HFFc6 (cell line): ENCODE measurements around the gene NEB. TPM values are rescaled to one million over a fixed set of nuclear protein-coding genes. Genes with fewer than 3 reads are reported as not detected.

Experiments
- DNase-seq: peaks from one replicate; pipeline ENCODE4 v3.0.0-alpha.2; 2018
- H3K27ac Mint-ChIP-seq: 2 replicates; pipeline ENCODE4 v1.8.0; 2020; ENCODE audit warnings: mild to moderate bottlenecking, mixed read lengths
- H3K27me3 Mint-ChIP-seq: 2 replicates; pipeline ENCODE4 v1.8.0; 2021; ENCODE audit warnings: mild to moderate bottlenecking, moderate library complexity, mixed read lengths; ENCODE audit not compliant: insufficient read depth
- H3K36me3 Mint-ChIP-seq: 2 replicates; pipeline ENCODE4 v1.8.0; 2021; ENCODE audit warnings: low read depth, mixed read lengths
- H3K4me1 Mint-ChIP-seq: 2 replicates; pipeline ENCODE4 v1.8.0; 2020; ENCODE audit warnings: low read depth, mixed read lengths
- H3K4me3 Mint-ChIP-seq: 2 replicates; pipeline ENCODE4 v1.8.0; 2020; ENCODE audit warnings: mild to moderate bottlenecking, moderate library complexity, mixed read lengths
- H3K9me3 Mint-ChIP-seq: 2 replicates; pipeline ENCODE4 v1.8.0; 2020; ENCODE audit warnings: mild to moderate bottlenecking, mixed read lengths
- CTCF ChIP-seq: fragments of 200-600 bp; sonication (generic); IDR thresholded peaks from 2 replicates; pipeline ENCODE4 v1.5.0; 2021; ENCODE audit warnings: antibody characterized with exemption, mild to moderate bottlenecking
- total RNA-seq, 6 experiments: library from RNA; stranded (reverse); fragmentation: NEBNext Ultra II Directional; extraction: Animal tissue kit (Norgen Biotek cat#: 25700); gene quantifications; 2 replicates in 1 of 6; 3 replicates in 5 of 6; pipeline ENCODE4 v1.2.3, GENCODE V29; 2021

The NEB gene
- total RNA-seq, 6 experiments from 2014 or later = under 0.01 TPM; not detected in 5

DNA sequence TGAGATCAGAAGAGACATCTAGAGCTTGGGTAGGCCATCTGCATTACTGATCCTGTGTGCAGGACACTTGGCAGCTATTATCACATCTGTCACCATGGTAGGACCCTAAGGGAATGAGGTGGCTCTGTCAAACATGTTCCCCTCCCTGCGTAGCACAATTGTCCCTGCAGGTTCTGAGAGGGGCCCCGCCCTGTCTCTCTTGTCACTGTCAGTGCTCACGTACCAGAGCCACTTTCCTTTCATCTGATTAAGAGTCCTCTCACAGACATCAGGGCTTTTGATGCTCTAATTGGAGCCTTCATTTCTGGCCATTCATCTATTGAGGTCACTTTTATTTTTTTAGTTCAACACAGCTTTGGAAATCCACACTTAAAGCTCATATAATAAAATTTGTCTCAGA is 38.5 kb downstream of the NEB start:
- Mint-ChIP-seq H3K9me3 (no peaks in the 10 kb centered on the region), H3K27ac (no peak overlapping the region), H3K4me1 (no peaks in the 10 kb centered on the region), H3K27me3 (peaks cover 8% of the 10 kb centered on the region), H3K4me3 (no peak overlapping the region), H3K36me3 (no peaks in the 10 kb centered on the region)
- no peak for TF ChIP-seq CTCF
- no peak for DNase-seq

DNA sequence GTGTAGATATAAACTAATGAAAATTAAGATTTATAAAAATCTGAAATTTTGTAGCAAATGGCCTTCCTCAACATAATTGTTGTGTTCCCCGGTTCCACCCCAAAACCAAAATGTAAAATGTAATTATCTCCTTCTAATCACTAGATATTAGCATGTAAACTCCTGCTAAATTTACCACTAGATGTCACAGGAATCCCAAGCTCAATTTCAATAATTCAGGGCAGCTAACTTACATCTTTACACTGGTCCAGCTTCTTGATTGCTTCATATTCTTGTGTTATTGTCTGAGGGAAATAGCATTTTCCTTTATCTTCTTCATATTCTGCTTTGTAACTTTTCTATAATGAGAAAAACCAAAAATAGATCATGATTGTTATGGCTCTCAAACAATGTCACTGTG is 42.6 kb downstream of the NEB start:
- TF ChIP-seq CTCF = no peak
- Mint-ChIP-seq H3K27me3 (peaks cover 8% of the 10 kb centered on the region), H3K27ac (no peak overlapping the region), H3K4me1 (no peaks in the 10 kb centered on the region), H3K36me3 (no peaks in the 10 kb centered on the region), H3K9me3 (no peaks in the 10 kb centered on the region), H3K4me3 (no peak overlapping the region)
- DNase-seq = no peak

DNA sequence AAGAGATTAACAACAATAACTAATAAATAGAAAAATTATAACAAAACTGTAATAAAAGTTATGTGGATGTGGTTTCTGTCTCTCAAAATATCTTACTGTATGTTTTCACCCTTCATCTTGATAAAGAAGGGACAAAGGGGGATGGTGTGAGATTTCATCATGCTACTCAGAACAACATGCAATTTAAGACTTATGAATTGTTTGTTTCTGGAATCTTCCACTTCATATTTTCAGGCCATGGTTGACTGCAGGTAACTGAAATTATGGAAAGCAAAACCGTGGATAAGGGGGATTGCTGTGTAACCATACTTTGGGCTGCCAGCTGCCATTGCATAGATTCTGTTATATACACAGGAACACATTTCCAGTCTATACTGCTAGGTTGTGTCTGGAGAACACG is 45.6 kb downstream of the NEB start:
- Mint-ChIP-seq H3K9me3 (no peaks in the 10 kb centered on the region), H3K4me3 (no peak overlapping the region), H3K27me3 (peaks cover 5% of the 10 kb centered on the region; the same call in 1 of the 2 replicates), H3K27ac (no peak overlapping the region), H3K36me3 (no peaks in the 10 kb centered on the region), H3K4me1 (no peaks in the 10 kb centered on the region)
- no peak for DNase-seq
- TF ChIP-seq CTCF = no peak

GRCh38 chr2:151682459-151683003 is 51.7 kb downstream of the NEB start:
- no peak for DNase-seq
- TF ChIP-seq CTCF = no peak
- H3K4me3 Mint-ChIP-seq = no peak overlapping the region
- H3K9me3 Mint-ChIP-seq = no peaks in the 10 kb centered on the region
- H3K27ac Mint-ChIP-seq = no peak overlapping the region
- no peaks in the 10 kb centered on the region for H3K4me1 Mint-ChIP-seq
- no peaks in the 10 kb centered on the region for H3K36me3 Mint-ChIP-seq
- H3K27me3 Mint-ChIP-seq = peaks cover 1% of the 10 kb centered on the region; the same call in 1 of the 2 replicates

- no peak overlapping the region for H3K27ac Mint-ChIP-seq
- TF ChIP-seq CTCF = no peak
Measured at GRCh38 chr2:151681051-151681450, 53.2 kb downstream of the NEB start.

GRCh38 chr2:151679994-151680393 is 54.3 kb downstream of the NEB start:
- peaks cover 4% of the 10 kb centered on the region; the same call in 1 of the 2 replicates for H3K27me3 Mint-ChIP-seq
- no peaks in the 10 kb centered on the region for H3K36me3 Mint-ChIP-seq
- H3K9me3 Mint-ChIP-seq = no peaks in the 10 kb centered on the region
- no peak for TF ChIP-seq CTCF
- no peaks in the 10 kb centered on the region for H3K4me1 Mint-ChIP-seq
- no peak for DNase-seq
- H3K27ac Mint-ChIP-seq = no peak overlapping the region
- no peak overlapping the region for H3K4me3 Mint-ChIP-seq

More at GRCh38 chr2:151681051-151681450, 53.2 kb downstream of the NEB start:
- Mint-ChIP-seq H3K36me3 (no peaks in the 10 kb centered on the region), H3K9me3 (no peaks in the 10 kb centered on the region), H3K27me3 (peaks cover 4% of the 10 kb centered on the region; the same call in 1 of the 2 replicates), H3K4me1 (no peaks in the 10 kb centered on the region), H3K4me3 (no peak overlapping the region)
- no peak for DNase-seq
